ENCODE measurements around the gene SF3B6. TPM values are rescaled to one million over a fixed set of nuclear protein-coding genes. Genes with fewer than 3 reads are reported as not detected.

Gene SF3B6
- total and polyA plus RNA-seq, 2 experiments from 2014 or later, result 88.5 to 238 TPM

GRCh38 chr2:24121469-24121868 is 45.3 kb upstream of the SF3B6 start:
- Histone ChIP-seq H3K27me3 (no peaks in the 10 kb centered on the region), H3K9me3 (ENCODE audit: low read depth) (no peaks in the 10 kb centered on the region), H3K27ac (no peak overlapping the region), H3K4me1 (ENCODE audit: low read depth) (peaks cover 10% of the 10 kb centered on the region), H3K36me3 (no peaks in the 10 kb centered on the region), H3K4me3 (no peak overlapping the region)
- DNase-seq (ENCODE audit: low read depth in 1 of 2, low spot score in 1 of 2), result no peak
- no peak for TF ChIP-seq CTCF (IDR thresholded peaks at IDR 0.05; ENCODE audit: low read depth, low read length)

- Histone ChIP-seq H3K27me3 (no peaks in the 10 kb centered on the region), H3K36me3 (no peaks in the 10 kb centered on the region), H3K4me1 (ENCODE audit: low read depth) (peaks cover 10% of the 10 kb centered on the region), H3K4me3 (no peak overlapping the region), H3K9me3 (ENCODE audit: low read depth) (no peaks in the 10 kb centered on the region), H3K27ac (no peak overlapping the region)
- no peak for TF ChIP-seq CTCF (IDR thresholded peaks at IDR 0.05; ENCODE audit: low read depth, low read length)
- DNase-seq (ENCODE audit: low read depth in 1 of 2, low spot score in 1 of 2), result no peak
These were observed 44.9 kb upstream of the SF3B6 start for GRCh38 chr2:24121066-24121465.

- Histone ChIP-seq H3K27ac (no peak overlapping the region), H3K4me1 (ENCODE audit: low read depth) (peaks cover 3% of the 10 kb centered on the region), H3K27me3 (no peaks in the 10 kb centered on the region), H3K36me3 (no peaks in the 10 kb centered on the region), H3K4me3 (no peak overlapping the region), H3K9me3 (ENCODE audit: low read depth) (no peaks in the 10 kb centered on the region)
- no peak for TF ChIP-seq CTCF (IDR thresholded peaks at IDR 0.05; ENCODE audit: low read depth, low read length)
- DNase-seq (ENCODE audit: low read depth in 1 of 2, low spot score in 1 of 2), result no peak
These were observed 41.8 kb upstream of the SF3B6 start for GRCh38 chr2:24117902-24118301.

GRCh38 chr2:24115057-24115456 is 38.9 kb upstream of the SF3B6 start:
- Histone ChIP-seq H3K27ac (no peak overlapping the region), H3K27me3 (no peaks in the 10 kb centered on the region), H3K9me3 (ENCODE audit: low read depth) (no peaks in the 10 kb centered on the region), H3K4me1 (ENCODE audit: low read depth) (peaks cover 16% of the 10 kb centered on the region), H3K36me3 (no peaks in the 10 kb centered on the region), H3K4me3 (no peak overlapping the region)
- TF ChIP-seq CTCF (IDR thresholded peaks at IDR 0.05; ENCODE audit: low read depth, low read length), result no peak
- peak in 1 of 2 donors; percentile 18 for DNase-seq (ENCODE audit: low read depth in 1 of 2, low spot score in 1 of 2)

GRCh38 chr2:24111407-24111901 is 35.3 kb upstream of the SF3B6 start:
- H3K4me3 ChIP-seq, result no peak overlapping the region
- DNase-seq (ENCODE audit: low read depth in 1 of 2, low spot score in 1 of 2), result peak in 1 of 2 donors; percentile 47
- H3K27ac ChIP-seq, result peak overlapping the region; percentile 94
- no peaks in the 10 kb centered on the region for H3K27me3 ChIP-seq
- no peaks in the 10 kb centered on the region for H3K9me3 ChIP-seq (ENCODE audit: low read depth)
- H3K4me1 ChIP-seq (ENCODE audit: low read depth), result peaks cover 16% of the 10 kb centered on the region
- H3K36me3 ChIP-seq, result no peaks in the 10 kb centered on the region
- TF ChIP-seq CTCF (IDR thresholded peaks at IDR 0.05; ENCODE audit: low read depth, low read length), result no peak
